ENCODE results near the gene ATP2B2.

The ATP2B2 gene

GRCh38 chr3:10523561-10523960 is 18.2 kb upstream of the ATP2B2 start:
- no peak overlapping the region for H2BK5ac ChIP-seq (ENCODE audit: low read length)
- H3K56ac ChIP-seq (ENCODE audit: low read length), result no peak overlapping the region
- H3K4me1 ChIP-seq (ENCODE audit: control insufficient read depth, low read depth, low read length), result no peaks in the 10 kb centered on the region
- H3K9ac ChIP-seq (ENCODE audit: low read length), result no peak overlapping the region
- no peaks in the 10 kb centered on the region for H3K36me3 ChIP-seq (ENCODE audit: control insufficient read depth, insufficient read depth, low read length)
- H3K23ac ChIP-seq (ENCODE audit: low read length), result no peak overlapping the region
- no peaks in the 10 kb centered on the region for H3K27me3 ChIP-seq (ENCODE audit: insufficient read depth, low read length, poor library complexity)
- no peak for DNase-seq
- H2AK5ac ChIP-seq (ENCODE audit: low read length), result no peak overlapping the region
- no peak overlapping the region for H3K18ac ChIP-seq (ENCODE audit: low read length)
- H2BK120ac ChIP-seq (ENCODE audit: low read depth, low read length), result no peak overlapping the region
- no peak overlapping the region for H3K4me3 ChIP-seq (ENCODE audit: low read length)
- H3K27ac ChIP-seq (ENCODE audit: low read depth, low read length), result no peak overlapping the region
- H4K5ac ChIP-seq (ENCODE audit: low read length), result no peak overlapping the region
- H3K79me2 ChIP-seq (ENCODE audit: control insufficient read depth, insufficient read depth, low read length), result no peaks in the 10 kb centered on the region
- no peak overlapping the region for H2BK15ac ChIP-seq (replicated peaks; ENCODE audit: low read depth)
- WGBS (ENCODE audit: extremely low coverage, insufficient coverage, low lambda C conversion rate), result no CpG with 5 or more reads among the region's 5 CpGs
- no peaks in the 10 kb centered on the region for H3K79me1 ChIP-seq (ENCODE audit: low read length)
- H3K4ac ChIP-seq (ENCODE audit: low read depth, low read length), result no peak overlapping the region
- H3K4me2 ChIP-seq (ENCODE audit: low read length), result no peak overlapping the region
- H4K8ac ChIP-seq (ENCODE audit: low read depth, low read length), result no peak overlapping the region

GRCh38 chr3:10522646-10523303 is 17.4 kb upstream of the ATP2B2 start:
- H3K79me2 ChIP-seq (ENCODE audit: control insufficient read depth, insufficient read depth, low read length), result no peaks in the 10 kb centered on the region
- WGBS (ENCODE audit: extremely low coverage, insufficient coverage, low lambda C conversion rate), result no CpG with 5 or more reads among the region's 3 CpGs
- H3K18ac ChIP-seq (ENCODE audit: low read length), result no peak overlapping the region
- no peak overlapping the region for H4K8ac ChIP-seq (ENCODE audit: low read depth, low read length)
- H3K79me1 ChIP-seq (ENCODE audit: low read length), result no peaks in the 10 kb centered on the region
- no peak overlapping the region for H3K27ac ChIP-seq (ENCODE audit: low read depth, low read length)
- no peak overlapping the region for H3K23ac ChIP-seq (ENCODE audit: low read length)
- H3K9ac ChIP-seq (ENCODE audit: low read length), result no peak overlapping the region
- H3K4me2 ChIP-seq (ENCODE audit: low read length), result no peak overlapping the region
- H3K4me3 ChIP-seq (ENCODE audit: low read length), result no peak overlapping the region
- H3K36me3 ChIP-seq (ENCODE audit: control insufficient read depth, insufficient read depth, low read length), result no peaks in the 10 kb centered on the region
- no peaks in the 10 kb centered on the region for H3K27me3 ChIP-seq (ENCODE audit: insufficient read depth, low read length, poor library complexity)
- DNase-seq, result no peak
- H2BK5ac ChIP-seq (ENCODE audit: low read length), result no peak overlapping the region
- H2AK5ac ChIP-seq (ENCODE audit: low read length), result no peak overlapping the region
- no peak overlapping the region for H3K4ac ChIP-seq (ENCODE audit: low read depth, low read length)
- H2BK15ac ChIP-seq (replicated peaks; ENCODE audit: low read depth), result no peak overlapping the region
- H3K4me1 ChIP-seq (ENCODE audit: control insufficient read depth, low read depth, low read length), result no peaks in the 10 kb centered on the region
- no peak overlapping the region for H2BK120ac ChIP-seq (ENCODE audit: low read depth, low read length)
- no peak overlapping the region for H3K56ac ChIP-seq (ENCODE audit: low read length)
- no peak overlapping the region for H4K5ac ChIP-seq (ENCODE audit: low read length)

DNA sequence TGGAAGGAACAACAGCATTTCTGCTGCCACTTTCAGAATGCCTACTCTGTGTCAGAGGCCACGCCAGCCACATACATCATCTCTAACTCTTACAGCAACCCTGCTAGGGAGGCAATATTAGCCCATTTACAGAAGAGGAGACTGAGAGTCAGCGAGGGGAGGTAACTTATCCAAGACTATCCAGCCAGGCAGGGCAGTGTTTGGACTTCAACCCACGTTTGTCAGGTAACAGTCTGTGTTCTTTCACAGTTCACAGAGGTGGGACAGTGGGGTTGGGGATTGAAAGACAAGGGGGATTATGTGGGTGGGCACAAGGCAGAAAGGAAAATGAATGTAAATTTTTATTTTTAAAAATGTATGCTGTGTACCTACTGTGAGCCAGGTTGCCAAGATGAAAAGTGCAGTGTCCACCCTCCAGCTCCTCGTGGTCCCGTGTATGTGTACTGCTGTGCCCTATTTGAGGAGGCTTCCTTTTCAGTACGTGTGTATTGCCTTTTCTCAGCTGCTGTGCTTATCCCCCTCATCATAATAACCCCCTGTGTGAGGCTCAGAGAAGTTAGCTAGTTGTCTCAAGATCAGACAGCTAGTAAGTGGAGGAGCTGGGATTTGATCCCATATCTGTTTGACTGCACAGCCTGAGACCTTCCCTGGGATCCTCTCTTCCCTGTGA is 16.5 kb upstream of the ATP2B2 start:
- Histone ChIP-seq H3K79me1 (ENCODE audit: low read length) (no peaks in the 10 kb centered on the region), H3K27ac (ENCODE audit: low read depth, low read length) (no peak overlapping the region), H3K23ac (ENCODE audit: low read length) (no peak overlapping the region), H4K8ac (ENCODE audit: low read depth, low read length) (no peak overlapping the region), H3K18ac (ENCODE audit: low read length) (no peak overlapping the region), H3K56ac (ENCODE audit: low read length) (no peak overlapping the region), H3K4me1 (ENCODE audit: control insufficient read depth, low read depth, low read length) (no peaks in the 10 kb centered on the region), H3K27me3 (ENCODE audit: insufficient read depth, low read length, poor library complexity) (no peaks in the 10 kb centered on the region), H3K4ac (ENCODE audit: low read depth, low read length) (no peak overlapping the region), H3K9ac (ENCODE audit: low read length) (no peak overlapping the region), H3K4me3 (ENCODE audit: low read length) (no peak overlapping the region), H2BK120ac (ENCODE audit: low read depth, low read length) (no peak overlapping the region), H3K4me2 (ENCODE audit: low read length) (no peak overlapping the region), H2BK5ac (ENCODE audit: low read length) (no peak overlapping the region), H4K5ac (ENCODE audit: low read length) (no peak overlapping the region), H3K79me2 (ENCODE audit: control insufficient read depth, insufficient read depth, low read length) (no peaks in the 10 kb centered on the region), H3K36me3 (ENCODE audit: control insufficient read depth, insufficient read depth, low read length) (no peaks in the 10 kb centered on the region), H2AK5ac (ENCODE audit: low read length) (no peak overlapping the region), H2BK15ac (replicated peaks; ENCODE audit: low read depth) (no peak overlapping the region)
- no peak for DNase-seq
- no CpG with 5 or more reads among the region's 6 CpGs for WGBS (ENCODE audit: extremely low coverage, insufficient coverage, low lambda C conversion rate)

- no CpG with 5 or more reads among the region's 4 CpGs for WGBS (ENCODE audit: extremely low coverage, insufficient coverage, low lambda C conversion rate)
- Histone ChIP-seq H2AK5ac (ENCODE audit: low read length) (no peak overlapping the region), H3K56ac (ENCODE audit: low read length) (no peak overlapping the region), H3K79me1 (ENCODE audit: low read length) (no peaks in the 10 kb centered on the region), H3K18ac (ENCODE audit: low read length) (no peak overlapping the region), H3K4me3 (ENCODE audit: low read length) (no peak overlapping the region), H3K4ac (ENCODE audit: low read depth, low read length) (no peak overlapping the region), H3K4me2 (ENCODE audit: low read length) (no peak overlapping the region), H2BK15ac (replicated peaks; ENCODE audit: low read depth) (no peak overlapping the region), H3K36me3 (ENCODE audit: control insufficient read depth, insufficient read depth, low read length) (no peaks in the 10 kb centered on the region), H3K79me2 (ENCODE audit: control insufficient read depth, insufficient read depth, low read length) (no peaks in the 10 kb centered on the region), H2BK120ac (ENCODE audit: low read depth, low read length) (no peak overlapping the region), H4K5ac (ENCODE audit: low read length) (no peak overlapping the region), H3K23ac (ENCODE audit: low read length) (no peak overlapping the region), H2BK5ac (ENCODE audit: low read length) (no peak overlapping the region), H3K27me3 (ENCODE audit: insufficient read depth, low read length, poor library complexity) (no peaks in the 10 kb centered on the region), H3K4me1 (ENCODE audit: control insufficient read depth, low read depth, low read length) (no peaks in the 10 kb centered on the region), H3K27ac (ENCODE audit: low read depth, low read length) (no peak overlapping the region), H3K9ac (ENCODE audit: low read length) (no peak overlapping the region), H4K8ac (ENCODE audit: low read depth, low read length) (no peak overlapping the region)
- no peak for DNase-seq
Measured at GRCh38 chr3:10520072-10520471, 14.7 kb upstream of the ATP2B2 start.

DNA sequence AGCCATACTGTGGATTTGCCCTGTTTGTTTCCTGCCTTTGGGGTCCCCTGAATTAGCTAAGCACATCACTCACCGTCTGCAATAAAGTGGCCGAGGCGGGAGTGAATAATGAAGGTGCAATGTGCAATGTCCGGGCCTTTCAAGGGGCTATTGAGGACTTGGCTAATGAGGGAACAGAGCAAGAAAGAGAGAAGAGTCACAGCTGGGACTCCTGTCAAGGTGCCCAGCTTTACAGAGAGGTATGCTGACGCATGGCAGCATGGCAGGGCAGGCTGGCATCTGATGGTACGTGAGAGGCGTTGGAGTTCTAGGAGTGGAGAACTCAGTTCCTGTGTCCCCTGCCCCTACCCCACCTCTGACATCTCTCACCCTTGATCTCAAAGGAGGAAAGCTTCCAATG is 13.8 kb upstream of the ATP2B2 start:
- H4K5ac ChIP-seq (ENCODE audit: low read length), result no peak overlapping the region
- no peak overlapping the region for H3K56ac ChIP-seq (ENCODE audit: low read length)
- no peaks in the 10 kb centered on the region for H3K79me1 ChIP-seq (ENCODE audit: low read length)
- no peak for DNase-seq
- H3K23ac ChIP-seq (ENCODE audit: low read length), result no peak overlapping the region
- no CpG with 5 or more reads among the region's 7 CpGs for WGBS (ENCODE audit: extremely low coverage, insufficient coverage, low lambda C conversion rate)
- no peaks in the 10 kb centered on the region for H3K79me2 ChIP-seq (ENCODE audit: control insufficient read depth, insufficient read depth, low read length)
- H3K9ac ChIP-seq (ENCODE audit: low read length), result no peak overlapping the region
- H3K27ac ChIP-seq (ENCODE audit: low read depth, low read length), result no peak overlapping the region
- H4K8ac ChIP-seq (ENCODE audit: low read depth, low read length), result no peak overlapping the region
- H2AK5ac ChIP-seq (ENCODE audit: low read length), result no peak overlapping the region
- H2BK15ac ChIP-seq (replicated peaks; ENCODE audit: low read depth), result no peak overlapping the region
- H3K4me3 ChIP-seq (ENCODE audit: low read length), result no peak overlapping the region
- no peak overlapping the region for H3K4me2 ChIP-seq (ENCODE audit: low read length)
- H3K36me3 ChIP-seq (ENCODE audit: control insufficient read depth, insufficient read depth, low read length), result no peaks in the 10 kb centered on the region
- H2BK5ac ChIP-seq (ENCODE audit: low read length), result no peak overlapping the region
- no peaks in the 10 kb centered on the region for H3K27me3 ChIP-seq (ENCODE audit: insufficient read depth, low read length, poor library complexity)
- no peaks in the 10 kb centered on the region for H3K4me1 ChIP-seq (ENCODE audit: control insufficient read depth, low read depth, low read length)
- H3K18ac ChIP-seq (ENCODE audit: low read length), result no peak overlapping the region
- no peak overlapping the region for H3K4ac ChIP-seq (ENCODE audit: low read depth, low read length)
- no peak overlapping the region for H2BK120ac ChIP-seq (ENCODE audit: low read depth, low read length)

Data from mesendoderm (in vitro differentiated cells).